Type B pancreatic cell (in vitro differentiated cells): ENCODE measurements around the gene CKS1B. TPM values are rescaled to one million over a fixed set of nuclear protein-coding genes. Genes with fewer than 3 reads are reported as not detected.

Experiments
- DNase-seq: peaks from one replicate; pipeline ENCODE4 v3.0.0; 2021; ENCODE audit warnings: mixed read lengths; ENCODE audit not compliant: unreplicated experiment; ENCODE audit errors: extremely low spot score
- H3K27ac Mint-ChIP-seq: 2 replicates; pipeline ENCODE4 v1.8.0; 2021; ENCODE audit warnings: mild to moderate bottlenecking, mixed read lengths
- H3K27me3 Mint-ChIP-seq: 2 replicates; pipeline ENCODE4 v1.8.0; 2021; ENCODE audit warnings: mixed read lengths
- H3K36me3 Mint-ChIP-seq: 2 replicates; pipeline ENCODE4 v1.8.0; 2021; ENCODE audit warnings: mixed read lengths
- H3K4me1 Mint-ChIP-seq: one replicate; pipeline ENCODE4 v1.8.0; 2021; ENCODE audit warnings: mixed read lengths; ENCODE audit not compliant: unreplicated experiment
- H3K4me3 Mint-ChIP-seq: 2 replicates; pipeline ENCODE4 v1.8.0; 2021; ENCODE audit warnings: mild to moderate bottlenecking, mixed read lengths
- H3K9me3 Mint-ChIP-seq: 2 replicates; pipeline ENCODE4 v1.8.0; 2021; ENCODE audit warnings: mixed read lengths
- total RNA-seq: library from RNA; stranded (reverse); gene quantifications from 2 replicates; pipeline ENCODE4 v1.2.1, GENCODE V29; 2021; ENCODE audit warnings: low replicate concordance
- TF ChIP-seq, protein P1 (sequence below): fragments of 200-600 bp; sonication (generic); conservative IDR thresholded peaks from 2 replicates; pipeline ENCODE4 v1.5.0; 2021; ENCODE audit warnings: antibody characterized with exemption, mild to moderate bottlenecking

Gene CKS1B
- total RNA-seq, 1 donor from 2014 or later: 119 TPM

DNA sequence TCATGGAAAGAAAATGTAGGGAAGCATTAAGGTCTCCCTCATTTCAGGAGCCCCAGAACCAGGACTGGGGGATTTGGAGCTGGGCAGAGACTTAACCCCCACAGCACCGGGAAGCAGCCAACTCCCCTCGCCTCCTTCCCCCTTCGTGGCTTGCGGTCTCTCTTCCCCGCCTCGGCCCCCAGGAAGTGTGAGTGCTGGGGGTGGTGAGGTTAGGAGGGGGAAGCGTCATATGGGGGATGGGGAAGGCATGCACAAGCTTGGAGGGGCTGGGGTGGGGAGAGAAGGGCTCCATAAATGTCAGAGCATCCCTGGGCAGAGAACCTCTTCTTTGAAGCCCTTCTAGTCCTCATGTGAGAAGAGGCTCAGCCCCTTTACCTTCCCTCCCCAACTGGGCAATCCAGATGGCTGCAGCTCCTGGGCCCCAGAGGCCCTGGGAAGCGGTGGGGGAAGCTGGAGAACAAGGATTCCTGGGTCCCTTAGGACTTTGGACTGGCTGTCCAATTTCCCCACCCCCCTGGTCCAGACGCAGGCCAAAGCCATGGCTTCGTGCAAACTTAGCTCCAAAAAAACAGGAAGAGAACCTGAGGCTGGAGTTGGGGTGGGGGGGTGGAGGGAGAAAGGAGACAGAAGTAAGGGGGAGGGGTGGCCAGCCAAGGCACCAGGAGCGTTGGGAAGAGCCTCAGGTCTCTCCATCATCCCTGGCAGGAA lies 35.9 kb downstream of the CKS1B start:
- peak overlapping the region; percentile 73 for H3K27ac Mint-ChIP-seq
- no peaks in the 10 kb centered on the region for H3K27me3 Mint-ChIP-seq
- no peaks in the 10 kb centered on the region for H3K9me3 Mint-ChIP-seq
- no peak overlapping the region for H3K4me3 Mint-ChIP-seq
- H3K36me3 Mint-ChIP-seq: no peaks in the 10 kb centered on the region
- no peak for DNase-seq
- peaks cover 34% of the 10 kb centered on the region for H3K4me1 Mint-ChIP-seq
- TF ChIP-seq, protein P1, sequence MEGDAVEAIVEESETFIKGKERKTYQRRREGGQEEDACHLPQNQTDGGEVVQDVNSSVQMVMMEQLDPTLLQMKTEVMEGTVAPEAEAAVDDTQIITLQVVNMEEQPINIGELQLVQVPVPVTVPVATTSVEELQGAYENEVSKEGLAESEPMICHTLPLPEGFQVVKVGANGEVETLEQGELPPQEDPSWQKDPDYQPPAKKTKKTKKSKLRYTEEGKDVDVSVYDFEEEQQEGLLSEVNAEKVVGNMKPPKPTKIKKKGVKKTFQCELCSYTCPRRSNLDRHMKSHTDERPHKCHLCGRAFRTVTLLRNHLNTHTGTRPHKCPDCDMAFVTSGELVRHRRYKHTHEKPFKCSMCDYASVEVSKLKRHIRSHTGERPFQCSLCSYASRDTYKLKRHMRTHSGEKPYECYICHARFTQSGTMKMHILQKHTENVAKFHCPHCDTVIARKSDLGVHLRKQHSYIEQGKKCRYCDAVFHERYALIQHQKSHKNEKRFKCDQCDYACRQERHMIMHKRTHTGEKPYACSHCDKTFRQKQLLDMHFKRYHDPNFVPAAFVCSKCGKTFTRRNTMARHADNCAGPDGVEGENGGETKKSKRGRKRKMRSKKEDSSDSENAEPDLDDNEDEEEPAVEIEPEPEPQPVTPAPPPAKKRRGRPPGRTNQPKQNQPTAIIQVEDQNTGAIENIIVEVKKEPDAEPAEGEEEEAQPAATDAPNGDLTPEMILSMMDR: no peak

DNA sequence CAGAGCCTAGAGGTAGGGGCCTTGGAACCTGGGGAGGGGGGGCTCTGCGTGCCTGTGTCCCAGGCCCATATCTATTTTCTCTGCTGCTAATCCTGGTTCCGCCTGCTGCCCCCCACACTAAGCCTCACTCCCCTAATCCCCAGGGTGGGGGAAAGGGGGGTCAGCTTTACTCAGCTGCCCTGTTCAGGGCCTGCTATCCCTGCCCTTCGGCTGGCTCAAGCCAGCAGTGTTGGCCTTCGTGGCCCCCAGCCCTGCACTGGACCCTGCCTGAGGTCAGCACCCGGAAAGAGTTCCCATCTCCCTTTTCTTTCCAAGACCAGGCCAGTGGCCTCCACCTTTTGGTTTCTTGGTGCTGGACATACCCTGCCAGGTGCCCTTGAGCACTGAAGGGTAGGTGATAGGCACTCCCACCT lies 36.5 kb downstream of the CKS1B start:
- no peak for DNase-seq
- H3K4me1 Mint-ChIP-seq: peaks cover 33% of the 10 kb centered on the region
- H3K9me3 Mint-ChIP-seq: no peaks in the 10 kb centered on the region
- H3K27ac Mint-ChIP-seq: no peak overlapping the region
- TF ChIP-seq, protein P1: no peak
- H3K36me3 Mint-ChIP-seq: no peaks in the 10 kb centered on the region
- no peak overlapping the region for H3K4me3 Mint-ChIP-seq
- H3K27me3 Mint-ChIP-seq: no peaks in the 10 kb centered on the region

DNA sequence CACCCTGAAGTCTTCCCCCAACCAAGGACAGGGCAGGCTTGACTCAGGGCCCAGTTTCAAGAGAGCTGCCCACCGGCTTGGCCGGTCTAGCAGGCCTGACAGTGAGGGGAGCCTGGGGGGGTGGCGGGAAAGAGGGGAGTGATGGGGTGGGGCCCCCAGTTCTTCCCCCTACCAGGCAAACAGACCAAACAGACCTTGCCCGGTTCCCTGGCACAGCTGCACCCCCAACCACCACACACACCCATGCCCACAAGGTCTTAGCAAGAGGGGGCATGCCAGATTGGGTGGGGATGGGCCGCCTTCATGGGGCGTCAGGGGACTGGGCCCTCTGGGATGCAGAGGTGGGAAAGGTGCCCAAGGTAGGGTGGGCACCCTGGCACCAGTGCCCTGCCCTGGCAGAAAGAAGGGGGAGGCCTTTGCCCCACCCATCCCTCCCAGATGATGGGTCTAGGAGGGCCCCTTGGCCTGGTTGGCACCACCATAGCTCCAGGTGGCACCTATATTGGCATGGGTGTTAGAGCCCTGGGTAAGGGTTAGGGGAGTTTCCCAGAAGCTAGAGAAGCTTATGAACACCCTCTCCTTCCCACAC lies 37.0 kb downstream of the CKS1B start:
- DNase-seq: no peak
- H3K27ac Mint-ChIP-seq: peak overlapping the region; percentile 78
- H3K36me3 Mint-ChIP-seq: no peaks in the 10 kb centered on the region
- TF ChIP-seq, protein P1: no peak
- H3K4me1 Mint-ChIP-seq: peaks cover 28% of the 10 kb centered on the region
- H3K4me3 Mint-ChIP-seq: no peak overlapping the region
- no peaks in the 10 kb centered on the region for H3K27me3 Mint-ChIP-seq
- no peaks in the 10 kb centered on the region for H3K9me3 Mint-ChIP-seq

DNA sequence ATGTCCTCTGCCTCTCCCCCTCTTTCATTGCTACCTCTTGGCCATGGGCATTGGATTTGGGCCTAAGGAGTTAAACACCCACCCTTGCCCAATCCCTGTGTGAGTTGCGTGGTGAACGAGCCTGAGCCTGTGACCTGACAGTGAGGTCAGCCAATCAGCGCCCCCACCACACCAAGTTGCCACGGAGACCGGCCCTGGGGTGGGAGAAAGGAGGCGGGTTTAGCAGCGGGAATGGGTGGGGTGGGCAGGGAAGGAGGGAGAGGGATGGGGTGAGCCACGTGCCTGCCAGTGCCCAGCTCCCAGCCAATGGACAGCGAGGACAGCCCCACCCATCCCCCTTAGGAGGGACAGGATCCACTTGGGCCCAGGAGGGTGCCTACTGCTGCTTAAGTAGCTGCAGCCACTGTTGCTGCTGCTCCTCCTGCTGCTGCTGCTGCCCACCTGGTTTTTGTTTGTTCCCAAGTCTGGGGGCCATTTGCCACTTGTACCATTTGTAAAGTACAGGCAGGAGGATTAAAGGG lies 37.6 kb downstream of the CKS1B start:
- peaks cover 24% of the 10 kb centered on the region for H3K4me1 Mint-ChIP-seq
- no peaks in the 10 kb centered on the region for H3K36me3 Mint-ChIP-seq
- TF ChIP-seq, protein P1: no peak
- peak overlapping the region; percentile 78 for H3K27ac Mint-ChIP-seq
- DNase-seq: no peak
- no peaks in the 10 kb centered on the region for H3K27me3 Mint-ChIP-seq
- no peak overlapping the region for H3K4me3 Mint-ChIP-seq
- no peaks in the 10 kb centered on the region for H3K9me3 Mint-ChIP-seq

DNA sequence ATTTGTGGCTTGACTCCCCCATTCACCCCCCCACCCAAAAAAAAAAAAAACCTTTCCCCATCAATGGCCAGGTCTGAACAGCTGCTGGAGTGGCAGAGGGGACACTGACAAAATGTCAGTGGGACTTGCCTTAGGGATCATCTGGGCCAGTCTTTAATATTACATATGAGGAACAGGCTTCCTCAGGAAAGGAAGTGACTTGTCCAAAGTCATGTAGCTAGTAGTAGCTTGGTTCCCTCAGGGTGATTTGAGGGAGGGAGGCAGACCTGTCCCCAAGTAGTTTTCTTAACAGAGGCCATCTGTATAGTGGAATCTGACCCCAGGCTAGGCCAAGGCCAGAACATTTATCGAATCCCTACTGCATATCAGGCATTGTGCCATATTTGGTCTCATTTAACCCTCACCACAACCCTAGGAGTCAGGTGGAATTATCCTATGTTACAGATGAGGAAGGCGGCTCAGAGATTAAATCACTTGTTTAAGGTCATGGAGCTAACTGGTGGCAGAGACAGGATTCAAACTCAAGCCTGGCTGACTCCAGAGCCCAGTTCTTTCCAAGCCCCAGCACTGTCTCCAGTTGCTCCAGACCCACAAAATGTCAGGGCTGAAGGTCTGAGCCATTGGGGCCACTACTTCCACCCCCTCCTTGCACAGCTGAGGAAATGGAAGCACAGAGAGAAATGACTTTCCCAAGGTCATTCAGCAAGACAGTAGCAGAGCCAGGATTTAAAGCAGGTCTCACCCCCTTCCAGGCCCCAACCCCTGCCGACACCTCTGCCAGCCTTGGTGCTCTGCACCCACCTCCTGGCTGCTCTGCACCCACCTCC lies 38.5 kb downstream of the CKS1B start:
- Mint-ChIP-seq H3K4me1 (peaks cover 24% of the 10 kb centered on the region), H3K27ac (peak overlapping the region; percentile 78), H3K9me3 (no peaks in the 10 kb centered on the region), H3K36me3 (no peaks in the 10 kb centered on the region), H3K4me3 (no peak overlapping the region), H3K27me3 (no peaks in the 10 kb centered on the region)
- DNase-seq: no peak
- TF ChIP-seq, protein P1: no peak
